HG03442 (cell line): ENCODE data around the gene CKAP5.

Experiments used
- ATAC-seq: cut with Tn5 transposase; IDR thresholded peaks from one replicate; pipeline ENCODE4 v1.9.1; 2021; ENCODE audit warnings: mild to moderate bottlenecking, moderate library complexity; ENCODE audit not compliant: unreplicated experiment

Gene CKAP5

GRCh38 chr11:46701078-46701654, 144.9 kb downstream of the CKAP5 start:
- no peak for ATAC-seq

GRCh38 chr11:46700241-46701077, 145.6 kb downstream of the CKAP5 start, which contains the start of the genes ARHGAP1 and ZNF408:
TSS of gene ARHGAP1 (minus strand) at chr11:46700619. CDS start at chr11:46696107, 4,512 bp downstream.
TSS of gene ZNF408 (plus strand) at chr11:46701031. CDS start at chr11:46701048, 17 bp downstream.
- peak; percentile 90 for ATAC-seq

DNA sequence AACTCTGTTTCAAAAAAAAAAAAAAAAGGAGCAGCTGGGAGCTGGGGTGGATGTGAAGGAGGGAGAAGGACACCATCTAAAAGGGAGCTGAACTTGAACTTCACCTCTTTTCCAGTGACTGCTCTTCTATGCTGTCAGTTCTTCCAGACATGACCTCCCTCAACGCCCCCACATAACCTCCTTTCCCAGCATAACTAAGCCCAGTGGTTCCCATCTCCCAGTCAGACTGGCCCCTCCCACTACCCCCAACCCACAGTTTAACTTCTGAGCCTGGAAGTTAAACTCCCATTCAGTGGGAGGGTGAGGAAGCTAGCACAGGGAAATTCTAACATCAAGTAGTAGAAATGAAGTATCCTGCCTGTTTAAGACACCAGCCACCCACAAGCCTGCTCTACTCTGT, 147.5 kb downstream of the CKAP5 start:
- ATAC-seq = no peak

GRCh38 chr11:46697723-46698122, 148.4 kb downstream of the CKAP5 start:
- no peak for ATAC-seq

- no peak for ATAC-seq
Observed at GRCh38 chr11:46697303-46697702, 148.8 kb downstream of the CKAP5 start.

DNA sequence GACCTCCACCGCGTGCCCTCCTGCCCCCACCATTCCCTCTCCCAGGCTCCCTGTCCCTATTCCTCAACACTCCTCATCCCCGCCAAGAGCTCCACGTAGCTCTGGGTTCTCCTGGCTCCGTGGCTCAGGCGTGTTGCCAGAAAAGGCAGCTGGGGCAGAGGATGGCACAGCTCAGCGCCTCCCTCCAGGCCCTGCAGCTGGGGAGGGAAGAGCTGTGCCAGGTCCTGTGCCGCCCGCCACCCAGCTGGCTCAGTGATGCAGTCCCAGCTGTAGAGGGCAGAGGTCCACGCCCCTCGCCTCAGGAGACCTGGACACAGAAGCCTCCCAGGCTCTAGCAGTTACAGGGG, 149.9 kb downstream of the CKAP5 start:
- ATAC-seq = no peak

GRCh38 chr11:46695345-46696211, 150.5 kb downstream of the CKAP5 start:
- ATAC-seq = no peak

DNA sequence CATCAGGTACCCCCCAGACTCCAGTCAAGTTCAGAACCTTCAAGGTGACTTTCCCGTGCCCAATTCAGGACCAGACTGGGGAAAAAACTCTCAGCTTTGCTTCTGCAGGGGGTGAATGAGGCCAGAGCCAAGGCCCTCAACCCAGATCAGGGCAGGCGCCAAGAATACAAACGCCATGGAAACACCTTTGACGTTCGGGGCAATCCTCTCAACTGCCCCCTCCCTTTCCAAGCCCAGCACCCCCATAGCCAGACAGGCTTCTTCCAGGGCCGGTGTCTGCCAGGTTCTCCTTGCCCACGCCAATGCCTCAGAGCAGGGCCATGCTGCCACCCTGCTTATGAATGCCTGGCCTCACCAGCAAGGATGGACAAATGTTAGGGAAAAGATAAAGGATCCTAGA, 151.5 kb downstream of the CKAP5 start:
- no peak for ATAC-seq

DNA sequence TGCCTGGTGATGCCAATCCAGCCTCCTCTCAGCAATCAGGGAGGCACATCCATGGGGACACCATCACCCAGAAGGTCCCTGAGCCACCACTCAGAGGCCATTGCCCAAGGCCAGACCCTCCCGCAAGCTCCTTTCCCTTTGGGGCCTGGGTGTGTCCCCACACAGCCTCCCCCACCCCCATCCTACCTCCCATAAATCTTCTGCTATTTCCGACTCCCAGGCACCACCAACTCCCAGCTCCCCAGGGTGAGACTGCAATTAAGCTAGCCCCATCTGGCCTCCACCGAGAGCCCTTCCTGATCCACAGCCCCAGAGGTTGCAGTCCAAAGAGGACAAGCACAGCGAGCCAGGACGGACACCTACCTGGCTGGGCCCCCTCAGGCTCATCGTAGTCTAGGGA, 152.0 kb downstream of the CKAP5 start:
- no peak for ATAC-seq

GRCh38 chr11:46693597-46694012, 152.5 kb downstream of the CKAP5 start:
- ATAC-seq = no peak
